WI38 (cell line): Measurements from ENCODE around the gene NOL7.

Experiments used
- H3K4me3 ChIP-seq: 2 replicates; pipeline ENCODE4 v1.5.1; 2011; ENCODE audit warnings: low read depth, mild to moderate bottlenecking, control low read depth, low read length
- CTCF ChIP-seq: IDR thresholded peaks from 2 replicates; pipeline ENCODE4 v1.5.1; 2012; ENCODE audit warnings: low read depth, mild to moderate bottlenecking, control low read depth, low read length

NOL7 gene

GRCh38 chr6:13597073-13597472 lies 18.1 kb upstream of the NOL7 start:
- H3K4me3 ChIP-seq = no peak overlapping the region
- TF ChIP-seq CTCF = no peak

GRCh38 chr6:13600036-13600435 lies 15.1 kb upstream of the NOL7 start:
- no peak for TF ChIP-seq CTCF
- no peak overlapping the region for H3K4me3 ChIP-seq

GRCh38 chr6:13604135-13604534 lies 11.0 kb upstream of the NOL7 start:
- TF ChIP-seq CTCF = no peak
- no peak overlapping the region for H3K4me3 ChIP-seq

GRCh38 chr6:13604546-13605416 lies 10.4 kb upstream of the NOL7 start:
- no peak overlapping the region for H3K4me3 ChIP-seq
- no peak for TF ChIP-seq CTCF

- H3K4me3 ChIP-seq = no peak overlapping the region
- TF ChIP-seq CTCF = no peak
These were observed 9.5 kb upstream of the NOL7 start for GRCh38 chr6:13605634-13606033.

GRCh38 chr6:13611715-13612114 lies 3.4 kb upstream of the NOL7 start:
- no peak for TF ChIP-seq CTCF
- H3K4me3 ChIP-seq = no peak overlapping the region

GRCh38 chr6:13613029-13613594 lies 2.0 kb upstream of the NOL7 start:
- TF ChIP-seq CTCF = no peak
- H3K4me3 ChIP-seq = no peak overlapping the region
